HG03175 (cell line): Measurements from ENCODE around the gene LYPD6B.

Source experiments
- ATAC-seq: cut with Tn5 transposase; IDR thresholded peaks from one replicate; pipeline ENCODE4 v1.9.1; 2021; ENCODE audit warnings: mild to moderate bottlenecking, moderate library complexity; ENCODE audit not compliant: unreplicated experiment

The LYPD6B gene

DNA sequence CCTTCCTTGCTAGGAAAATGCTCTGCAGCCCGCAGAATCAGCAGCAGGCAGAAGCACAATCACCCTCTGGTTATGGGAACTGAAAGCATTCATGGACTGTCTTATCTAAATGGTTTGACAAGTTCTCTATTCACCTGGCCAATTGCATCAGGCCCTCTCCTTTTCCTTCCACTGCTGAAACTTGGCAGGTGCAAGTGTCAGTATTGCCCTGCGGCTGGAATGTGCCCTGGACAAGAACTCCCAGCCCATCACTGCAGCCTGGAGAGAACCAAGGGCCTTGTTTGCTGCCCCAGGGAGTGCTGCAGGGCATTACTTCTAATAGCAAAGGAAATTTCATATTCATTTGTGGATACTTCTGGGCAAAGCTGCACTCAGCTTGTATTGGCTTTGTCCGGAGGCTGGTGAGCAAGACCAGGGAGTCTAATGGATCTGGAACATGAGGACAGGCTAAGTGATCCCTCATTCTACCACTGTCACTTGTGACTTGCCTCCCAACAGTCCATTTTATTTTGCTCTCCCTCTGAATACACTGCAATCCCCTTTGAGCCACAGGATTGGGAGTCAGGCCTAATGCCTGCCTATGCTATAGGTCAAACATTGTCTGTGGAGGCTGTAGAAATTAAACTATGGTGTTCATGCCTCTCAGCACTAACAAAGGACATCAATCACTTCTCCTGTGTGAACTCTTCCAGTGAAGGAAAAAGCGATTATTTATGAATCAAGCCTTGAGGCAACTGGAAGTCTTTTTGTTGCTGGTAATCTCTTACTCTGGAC, 116.9 kb downstream of the LYPD6B start:
- ATAC-seq = no peak

DNA sequence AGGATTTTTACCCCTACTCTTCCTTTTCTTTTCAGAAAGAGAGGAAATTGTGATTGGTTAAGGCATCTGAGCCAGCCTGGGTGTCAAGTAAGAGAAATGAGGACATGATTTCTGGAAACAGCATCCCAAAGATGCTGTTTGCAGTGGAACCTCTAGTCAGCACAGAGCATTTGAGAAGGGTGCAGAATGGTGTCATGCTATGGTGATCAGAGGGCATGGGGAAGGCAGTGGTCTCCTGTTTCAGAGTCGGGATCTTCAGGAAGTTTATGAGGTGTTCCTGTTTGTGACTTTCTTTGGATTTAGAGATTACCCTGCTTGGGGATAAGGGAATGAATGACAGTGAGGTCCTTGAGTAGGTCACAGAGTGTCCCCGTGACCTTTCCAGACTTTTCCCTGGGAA, 117.5 kb downstream of the LYPD6B start:
- no peak for ATAC-seq

DNA sequence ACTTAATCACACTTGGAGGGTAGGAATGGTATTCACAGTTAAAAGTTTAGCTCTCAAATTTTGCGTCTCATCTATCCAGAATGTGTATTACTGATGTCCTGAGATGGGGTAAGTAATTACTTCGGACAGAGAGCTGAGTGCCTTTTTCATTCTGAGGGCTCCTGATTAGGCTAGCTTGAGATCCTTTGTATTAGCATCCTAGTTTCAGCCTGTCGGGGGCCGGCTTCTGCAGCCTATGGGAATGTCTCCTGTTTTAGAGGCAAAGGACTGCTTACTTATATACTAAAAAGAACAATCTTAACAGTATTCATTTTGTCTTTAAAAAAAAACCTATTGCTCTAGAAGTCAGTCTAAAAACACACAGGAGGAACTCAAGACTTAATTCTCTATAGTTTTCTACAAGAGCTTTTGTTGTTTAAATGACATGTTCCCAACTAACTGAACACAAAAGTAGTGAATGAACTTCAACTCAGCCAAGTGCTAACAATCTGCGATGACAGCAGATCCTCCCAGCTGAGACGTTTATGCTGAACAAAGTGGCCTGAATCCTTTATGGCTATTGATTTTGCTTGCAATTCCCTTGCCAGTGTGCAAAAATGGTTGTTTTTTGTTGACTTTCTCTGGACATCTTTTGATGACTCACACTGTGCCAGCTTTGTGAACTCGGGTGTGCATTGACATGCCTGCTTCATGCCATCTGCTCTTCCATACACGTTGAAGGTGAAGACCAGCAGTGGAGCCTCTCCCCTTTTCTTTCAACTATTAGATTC, 118.7 kb downstream of the LYPD6B start:
- no peak for ATAC-seq

DNA sequence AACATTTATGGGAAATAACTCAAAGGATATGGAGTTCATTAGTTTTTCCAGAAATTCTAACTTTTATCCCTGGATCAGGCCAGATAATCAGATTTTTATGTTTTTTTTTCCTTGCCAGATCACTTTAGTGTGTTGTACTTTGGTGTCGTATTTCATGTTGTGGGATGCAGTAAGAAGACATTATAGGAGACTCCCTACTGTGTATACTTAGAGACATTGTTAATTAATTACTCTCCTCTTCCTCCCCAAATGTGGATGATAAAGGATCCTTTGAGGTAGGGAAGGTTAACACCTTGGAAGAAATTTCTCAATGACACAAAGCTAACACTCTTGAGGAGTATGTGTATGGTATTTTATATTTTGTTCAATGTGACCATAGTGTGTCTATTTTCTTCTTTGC, 120.5 kb downstream of the LYPD6B start:
- no peak for ATAC-seq

DNA sequence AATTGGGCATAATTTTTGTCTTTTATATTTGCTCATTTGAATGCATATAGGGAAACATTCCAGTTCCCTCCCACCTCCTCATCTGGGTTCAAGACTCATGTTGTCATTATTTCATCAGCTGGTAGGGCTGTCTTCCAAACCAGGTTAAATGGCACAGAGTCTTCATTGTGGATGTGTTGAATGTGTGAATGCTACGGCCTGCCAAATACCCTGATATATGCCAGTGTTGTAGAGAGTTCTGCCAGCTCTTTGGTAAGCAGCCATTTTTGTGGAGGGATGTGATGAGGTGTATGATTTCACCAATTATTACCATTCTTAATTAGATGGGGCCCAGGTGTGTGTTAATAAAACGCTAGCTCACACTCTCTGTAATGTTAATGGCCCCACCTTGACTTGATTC, 121.7 kb downstream of the LYPD6B start:
- ATAC-seq = no peak

DNA sequence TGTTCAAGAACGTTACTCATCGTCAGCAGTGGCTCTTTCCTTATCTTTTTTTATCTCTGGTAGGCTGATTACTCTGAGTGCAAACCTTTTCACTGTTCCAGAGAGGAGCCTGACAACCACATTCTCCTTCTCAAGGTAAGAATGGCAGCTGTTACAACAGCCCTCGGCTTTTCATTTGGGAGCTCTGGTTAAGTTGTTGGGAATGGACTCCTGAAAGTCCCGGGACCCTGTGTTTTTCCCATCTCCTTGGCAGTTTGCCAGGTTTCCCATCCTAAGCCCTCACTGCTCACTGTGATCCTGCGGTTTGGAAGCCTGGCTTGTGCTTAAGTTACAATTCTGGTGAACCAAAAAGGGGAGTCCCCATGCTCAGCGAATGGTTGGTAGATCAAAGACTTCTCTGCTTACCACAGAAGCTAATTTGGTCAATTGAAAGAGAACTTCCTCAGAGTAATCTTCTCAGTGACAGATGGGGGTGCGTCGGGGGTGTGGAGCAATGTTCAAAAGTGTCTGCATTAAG, 122.3 kb downstream of the LYPD6B start:
- ATAC-seq = peak; percentile 90

DNA sequence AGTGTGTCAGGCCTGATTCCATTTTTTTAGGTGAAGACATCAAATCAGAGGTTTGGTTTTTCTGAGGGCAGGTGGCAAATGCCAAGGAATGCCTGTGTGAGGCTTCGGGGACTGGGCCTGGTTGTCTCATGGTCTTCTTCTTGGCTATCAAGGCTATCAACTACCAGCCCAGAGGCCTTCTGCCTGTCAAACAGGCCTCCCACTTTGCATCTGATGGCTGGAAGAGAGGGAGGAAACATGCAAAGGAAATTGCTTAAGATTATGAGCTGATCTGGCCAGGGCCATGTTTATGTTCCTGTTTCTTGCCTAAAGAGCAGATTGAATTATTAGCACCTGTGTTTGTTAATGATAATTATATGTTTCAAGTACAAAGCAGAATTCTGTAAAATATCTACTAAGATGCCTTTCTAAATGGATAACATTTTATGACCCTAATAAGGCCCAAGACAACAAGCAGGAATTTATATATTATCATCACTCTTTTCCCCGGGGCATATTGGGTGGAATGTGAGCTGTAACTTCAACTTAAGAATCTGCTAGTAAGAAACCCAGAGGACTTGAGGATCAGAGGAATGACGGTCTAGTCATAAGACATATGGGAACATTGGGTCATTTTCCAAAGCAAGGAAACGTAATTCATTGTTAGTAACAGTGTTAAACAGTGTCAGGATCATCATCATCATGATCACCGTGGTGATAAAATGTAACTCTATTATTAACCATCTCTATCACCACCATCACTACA, 123.2 kb downstream of the LYPD6B start:
- no peak for ATAC-seq

DNA sequence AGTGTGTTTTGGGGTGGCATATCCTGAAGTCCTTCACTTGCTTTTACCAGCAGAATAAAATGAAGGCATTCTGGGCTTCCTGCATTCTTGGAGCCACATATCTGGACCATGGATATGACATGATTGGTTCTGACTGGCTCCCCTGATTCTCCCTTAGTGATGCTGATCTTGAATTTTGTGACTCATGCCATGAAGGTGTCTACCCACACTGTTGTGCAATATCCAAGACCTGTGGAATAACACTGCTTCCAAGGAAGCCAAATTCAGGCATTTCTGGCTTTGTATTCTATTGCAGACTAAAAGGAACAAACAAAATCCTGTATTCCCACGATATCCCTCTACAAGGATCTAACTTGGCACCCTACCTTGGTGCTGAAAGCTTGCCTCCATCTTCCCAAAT, 125.8 kb downstream of the LYPD6B start:
- ATAC-seq = no peak

DNA sequence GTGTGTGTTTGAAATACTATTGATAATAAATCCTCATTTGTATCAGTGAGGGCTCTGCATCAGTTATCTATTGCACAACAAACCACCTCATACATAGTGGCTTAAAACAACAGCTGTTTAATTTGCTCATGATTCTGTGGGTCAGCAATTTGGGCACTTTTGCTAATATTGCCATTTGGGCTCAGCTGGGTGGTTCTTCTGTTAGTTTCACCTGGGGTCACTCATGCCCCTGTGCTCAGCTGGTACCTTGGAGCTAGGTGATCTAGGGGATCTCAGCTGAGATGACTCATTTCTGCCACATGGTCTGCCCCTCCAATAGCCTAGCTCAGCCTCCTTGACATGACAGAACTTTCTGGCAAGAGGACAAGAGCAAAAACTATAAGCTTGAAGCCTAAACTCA, 126.3 kb downstream of the LYPD6B start:
- ATAC-seq = no peak

DNA sequence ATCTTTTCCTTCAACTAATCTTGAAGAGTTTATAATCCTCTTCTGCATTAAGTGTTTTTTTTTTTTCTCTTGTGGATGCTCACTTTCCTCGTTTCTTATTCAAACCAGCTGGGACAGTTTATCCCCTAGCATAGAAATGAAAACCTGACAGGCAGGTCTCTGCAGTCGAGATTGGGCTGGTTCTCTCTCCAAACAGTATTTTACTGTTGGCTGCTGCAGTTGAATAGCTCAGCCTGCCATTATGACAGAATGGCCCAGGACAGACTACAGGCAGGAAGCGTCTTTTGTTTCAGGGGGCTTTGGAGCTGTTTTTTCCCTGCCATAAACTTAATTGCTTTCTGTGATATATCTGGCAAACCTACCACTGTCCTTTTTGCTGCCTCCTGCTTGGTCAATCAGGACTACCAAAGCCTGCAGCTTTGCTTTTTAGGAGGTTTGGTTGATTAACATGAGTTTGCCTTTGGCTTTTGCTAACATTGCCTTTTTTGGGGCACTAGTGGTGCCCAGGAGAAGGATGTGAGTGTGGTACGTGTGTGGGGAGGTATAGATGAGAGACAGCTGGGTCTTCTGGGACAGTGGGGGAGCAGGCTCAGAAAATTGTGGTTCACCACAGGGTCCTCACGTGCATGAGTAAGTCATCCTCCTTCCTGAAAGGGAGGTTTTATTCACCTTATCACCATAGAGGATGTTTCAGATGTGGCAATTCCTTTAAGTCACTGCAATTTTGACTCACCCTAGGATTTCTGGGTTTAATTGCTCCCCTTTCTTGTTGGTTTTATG, 128.7 kb downstream of the LYPD6B start:
- peak; percentile 78 for ATAC-seq

DNA sequence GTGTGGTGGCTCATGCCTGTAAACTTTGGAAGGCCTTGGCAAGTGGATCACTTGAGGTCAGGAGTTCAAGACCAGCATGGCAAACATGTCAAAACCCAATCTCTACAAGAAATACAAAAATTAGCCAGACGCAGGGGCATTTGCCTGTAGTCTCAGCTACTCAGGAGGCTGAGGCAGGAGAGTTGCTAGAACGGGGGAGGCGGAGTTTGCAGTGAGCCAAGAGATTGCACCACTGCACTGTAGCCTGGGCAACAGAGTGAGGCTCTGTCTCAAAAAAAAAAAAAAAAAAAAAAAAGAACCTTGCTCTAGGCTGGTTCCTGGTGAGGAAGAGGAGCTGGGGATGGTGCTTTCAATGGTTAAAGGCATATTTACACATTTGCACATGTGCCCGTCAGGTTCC, 129.4 kb downstream of the LYPD6B start:
- no peak for ATAC-seq

DNA sequence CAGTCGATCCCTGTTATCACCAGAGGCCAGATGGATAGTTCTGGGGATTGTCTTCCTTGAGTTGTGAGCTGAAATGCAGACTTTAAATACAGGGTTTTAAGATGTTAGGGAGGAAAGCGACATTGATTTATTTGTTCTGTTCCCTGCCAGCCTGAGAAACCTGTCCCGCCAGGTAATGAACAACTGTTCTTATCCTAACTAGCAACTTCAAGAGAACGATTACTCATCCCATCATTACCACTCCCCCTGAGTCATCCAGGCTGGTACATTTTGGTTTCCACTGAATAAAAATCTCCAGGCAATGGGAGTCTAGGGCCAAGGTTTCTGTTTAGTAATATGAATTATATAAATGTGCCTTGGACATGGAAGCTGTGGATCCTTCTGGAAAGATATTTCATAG, 131.2 kb downstream of the LYPD6B start:
- no peak for ATAC-seq

DNA sequence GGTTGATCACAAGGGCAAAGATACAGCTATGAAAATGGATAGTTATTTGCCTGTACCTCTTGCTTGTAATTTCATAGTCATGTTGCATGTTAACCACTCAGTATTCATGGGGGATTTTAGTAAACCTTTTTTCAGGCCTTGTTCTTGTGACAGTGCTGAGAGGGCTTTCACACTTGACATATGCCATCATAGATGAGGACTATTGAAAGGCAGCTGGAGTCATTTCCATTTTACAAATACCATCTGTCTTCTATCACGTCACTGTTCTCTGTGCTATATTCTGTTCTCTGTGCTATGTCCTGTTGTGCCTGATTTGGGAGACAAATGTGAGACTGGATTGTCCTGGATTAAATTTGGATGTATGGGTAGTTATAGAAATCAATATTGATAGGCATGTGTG, 131.7 kb downstream of the LYPD6B start:
- no peak for ATAC-seq

DNA sequence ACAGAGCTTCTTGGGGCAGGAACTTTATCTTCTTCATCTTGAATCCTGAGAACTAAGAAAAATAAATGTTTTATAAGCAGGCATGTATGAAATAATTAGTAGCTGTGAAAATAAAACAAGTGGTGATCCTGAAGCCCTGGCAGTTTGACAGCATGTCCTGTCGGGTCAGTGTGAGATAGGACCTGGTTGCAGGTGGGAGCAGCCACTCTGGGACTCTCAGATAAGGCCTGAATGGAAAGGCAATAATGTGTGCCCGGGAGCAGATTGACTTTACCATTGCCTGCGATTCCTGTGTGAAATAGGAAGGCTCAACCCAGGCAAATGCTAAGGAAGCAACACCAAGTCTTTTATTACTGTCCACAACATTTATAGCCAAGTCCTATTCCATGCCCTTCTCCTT, 132.4 kb downstream of the LYPD6B start:
- ATAC-seq = no peak

DNA sequence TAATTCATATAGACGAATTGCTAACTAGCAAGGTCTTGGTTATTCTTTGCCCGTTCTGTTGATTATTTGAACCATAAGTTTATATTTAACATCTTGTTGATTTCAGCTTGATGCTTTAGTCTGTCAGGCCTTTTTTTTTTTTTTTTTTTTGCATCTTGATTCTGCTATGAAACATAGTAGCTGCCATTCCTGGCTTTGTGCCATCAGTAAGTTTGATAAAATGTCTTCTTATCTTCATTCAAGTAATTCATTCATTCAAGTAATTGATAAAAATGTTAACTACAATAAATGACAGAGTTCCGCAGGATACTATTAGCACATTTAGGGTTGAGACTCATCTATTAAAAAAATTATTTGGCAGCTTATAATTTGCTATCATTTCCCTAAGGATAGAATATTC, 134.7 kb downstream of the LYPD6B start:
- ATAC-seq = no peak

DNA sequence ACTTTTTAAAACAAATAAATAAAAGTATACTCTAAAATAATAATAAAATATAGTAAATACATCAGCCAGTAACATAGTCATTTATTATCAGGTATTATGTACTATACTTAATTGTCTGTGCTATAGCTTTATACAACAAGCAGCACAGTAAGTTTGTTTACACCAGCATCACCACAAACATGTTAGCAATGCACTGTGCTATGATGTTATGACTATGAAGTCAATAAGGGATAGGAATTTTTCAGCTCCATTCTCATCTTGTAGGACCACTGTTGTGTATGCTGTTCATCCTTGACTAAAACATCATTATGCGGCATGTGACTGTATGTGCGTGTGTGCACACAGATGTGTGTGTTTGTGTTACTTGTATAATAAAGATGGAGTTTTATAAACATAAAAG, 137.5 kb downstream of the LYPD6B start:
- no peak for ATAC-seq

DNA sequence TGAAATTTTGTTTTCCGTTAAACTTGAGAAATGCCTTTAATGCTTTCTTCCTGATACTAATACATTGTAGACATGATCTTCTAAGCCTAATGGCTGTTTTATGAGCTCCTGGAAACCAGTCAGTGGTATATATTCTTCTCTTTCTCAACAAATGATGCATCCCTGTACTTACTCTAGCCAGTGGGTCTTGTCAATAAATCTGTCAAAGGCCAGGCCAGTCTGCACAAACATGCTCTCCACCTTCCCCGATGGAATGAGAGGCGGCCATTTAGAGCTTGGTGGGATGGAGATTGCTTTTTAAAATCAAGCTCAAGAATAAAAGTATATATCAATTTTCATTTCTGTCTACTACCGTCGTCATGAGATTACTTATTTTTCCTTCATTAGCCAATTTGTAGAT, 140.1 kb downstream of the LYPD6B start:
- ATAC-seq = no peak

DNA sequence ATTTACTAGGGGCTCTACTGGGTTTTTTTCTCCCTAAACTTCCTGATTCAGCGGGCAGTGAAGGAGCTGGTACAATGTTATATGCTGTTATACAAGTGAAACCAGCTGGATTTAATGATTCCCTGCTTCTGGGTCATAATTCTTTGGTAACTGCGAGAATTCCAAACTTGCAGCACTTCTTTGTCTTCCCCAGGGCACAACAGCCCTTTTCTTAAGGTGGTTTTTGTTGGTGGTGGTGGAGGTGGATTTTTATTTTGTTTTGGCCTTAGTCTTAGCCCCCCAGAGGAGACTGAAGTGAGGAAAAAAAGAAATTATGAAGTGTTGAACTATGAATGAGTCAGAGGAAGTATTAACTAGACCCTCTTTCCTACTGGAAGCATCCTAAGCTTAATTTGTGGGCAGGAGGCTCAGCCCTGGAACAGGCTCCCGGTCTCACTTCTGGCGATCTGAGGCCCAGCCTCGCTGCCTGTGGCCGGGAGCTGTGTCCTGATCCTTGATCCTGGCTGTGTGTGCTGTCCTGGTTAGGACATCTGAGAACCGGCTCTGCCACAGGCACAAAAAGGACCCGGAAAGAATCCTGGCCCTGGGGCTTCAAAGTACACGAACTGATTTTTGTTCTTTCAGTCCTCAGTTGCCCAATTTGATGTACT, 141.9 kb downstream of the LYPD6B start:
- ATAC-seq = no peak

DNA sequence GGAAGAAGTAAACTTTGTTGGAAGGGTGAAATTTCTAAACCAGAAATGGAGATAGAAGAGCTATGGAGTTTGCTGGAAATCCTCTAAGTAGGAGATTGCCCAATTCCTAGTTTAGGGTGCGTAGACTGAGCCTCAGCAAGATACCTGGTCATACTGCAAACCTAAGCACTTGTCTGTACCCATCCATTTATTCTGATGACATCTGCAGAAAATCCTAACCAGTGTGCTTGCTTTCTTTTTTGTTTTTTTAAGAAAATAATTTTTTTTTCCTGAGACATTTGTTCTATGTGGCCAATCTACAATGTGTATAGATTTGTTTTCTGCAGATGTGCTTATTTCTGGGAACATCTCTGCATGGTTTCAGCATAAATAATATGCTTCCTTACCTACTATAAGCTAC, 144.7 kb downstream of the LYPD6B start:
- ATAC-seq = no peak

DNA sequence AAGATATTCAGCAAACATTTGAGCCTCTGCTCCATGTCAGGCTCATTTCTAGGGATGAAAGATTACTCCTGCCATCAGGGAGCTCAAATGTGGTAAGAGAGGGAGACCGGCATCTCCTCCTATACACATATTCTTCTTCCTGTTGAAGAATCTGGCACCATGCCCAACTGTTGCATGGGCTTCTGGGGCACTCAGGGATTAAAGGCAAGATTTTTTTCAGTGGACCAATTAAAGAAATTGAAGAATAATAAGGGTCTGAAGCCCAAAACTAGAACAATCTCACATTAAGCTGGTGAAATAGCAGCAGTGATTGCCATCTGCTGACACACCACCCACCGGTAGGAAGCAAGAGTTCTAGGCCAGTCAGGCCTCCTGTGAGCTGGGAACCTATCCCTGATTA, 146.5 kb downstream of the LYPD6B start:
- ATAC-seq = no peak
